Measurements from ENCODE around the gene XYLT1. TPM values are rescaled to one million over a fixed set of nuclear protein-coding genes. Genes with fewer than 3 reads are reported as not detected.

Gene XYLT1
- total and polyA plus RNA-seq, 2 of the 13 experiments (the other 11 are each of a cell fraction or from before 2014, with no cell fraction given) = not detected

GRCh38 chr16:17437981-17438380 lies 32.8 kb downstream of the XYLT1 start:
- H3K4me3 ChIP-seq (replicated peaks in 1 of 3; ENCODE audit: insufficient read depth in 1 of 3, low read depth in 2 of 3, low read length in 3 of 3) = no peak overlapping the region
- H3K9ac ChIP-seq (ENCODE audit: insufficient read depth, low read depth, low read length) = no peak overlapping the region
- in situ Hi-C loops (cut with HindIII; ENCODE audit: extremely low pct_ligation_motif_present, low pct_unique_long_range_greater_than_20kb) = no loop called here
- CTCF ChIA-PET (ENCODE audit: low intra/inter-chr PET ratio, low total read pairs) = no interaction called here
- WGBS (ENCODE audit: low lambda C conversion rate) = 61% methylated on average over 5 of the region's 5 CpGs
- H3K27me3 ChIP-seq (ENCODE audit: control insufficient read depth in 1 of 2, insufficient read depth in 2 of 2, low read length in 2 of 2) = peaks cover 0 to 21% of the 10 kb centered on the region in 2 experiments; a peak in 2 of 5 replicates
- ATAC-seq (no peak), DNase-seq (ENCODE audit: low spot score) (no peak), FAIRE-seq (no peak)
- H2AFZ ChIP-seq (ENCODE audit: low read length) = no peak overlapping the region
- H3K4me2 ChIP-seq (ENCODE audit: low read depth, low read length) = no peak overlapping the region
- no peak overlapping the region for H3K27ac ChIP-seq (ENCODE audit: extremely low read length, insufficient read depth, low read length)
- POLR2A ChIA-PET = no interaction called here
- BruUV-seq (replicated peaks) = no TSS peak
- H3K9me3 ChIP-seq (ENCODE audit: low read length) = no peaks in the 10 kb centered on the region
- no peaks in the 10 kb centered on the region for H4K20me1 ChIP-seq (ENCODE audit: insufficient read depth, low read length)
- H3K4me1 ChIP-seq (ENCODE audit: insufficient read depth, low read length) = no peaks in the 10 kb centered on the region
- no peaks in the 10 kb centered on the region for H3K36me3 ChIP-seq (replicated peaks in 1 of 2; ENCODE audit: control insufficient read depth in 1 of 2, insufficient read depth in 2 of 2, low read length in 2 of 2)
- H3K79me2 ChIP-seq (ENCODE audit: insufficient read depth, low read length) = no peaks in the 10 kb centered on the region
- intact Hi-C loops (cut with micrococcal nuclease; ENCODE audit: unreplicated experiment) = no loop called here
- no peak for TF ChIP-seq MYC (CRISPR knock-in tag; IDR thresholded peaks at IDR 0.05; ENCODE audit: borderline replicate concordance)
- no peak for TF ChIP-seq RBAK (CRISPR knock-in tag; IDR thresholded peaks at IDR 0.05)
- no peak for TF ChIP-seq NR2F2 (IDR thresholded peaks at IDR 0.05; ENCODE audit: borderline replicate concordance, low read depth)
- TF ChIP-seq ZNF558 (CRISPR knock-in tag; IDR thresholded peaks at IDR 0.05; ENCODE audit: borderline replicate concordance) = no peak
- no peak for TF ChIP-seq ZNF609 (CRISPR knock-in tag; IDR thresholded peaks at IDR 0.05; ENCODE audit: borderline replicate concordance)
- no peak for TF ChIP-seq ZNF576 (CRISPR knock-in tag; IDR thresholded peaks at IDR 0.05)
- TF ChIP-seq TEF (CRISPR knock-in tag; IDR thresholded peaks at IDR 0.05) = no peak
- no peak for TF ChIP-seq KDM4B (CRISPR knock-in tag; IDR thresholded peaks at IDR 0.05)
- TF ChIP-seq ZKSCAN8 (CRISPR knock-in tag; IDR thresholded peaks at IDR 0.05; ENCODE audit: borderline replicate concordance) = no peak
- no peak for TF ChIP-seq TBP (CRISPR knock-in tag; IDR thresholded peaks at IDR 0.05)
- TF ChIP-seq FIP1L1 (IDR thresholded peaks at IDR 0.05; ENCODE audit: borderline replicate concordance, insufficient read depth, low read depth, low read length) = no peak
- TF ChIP-seq JUN (CRISPR knock-in tag; IDR thresholded peaks at IDR 0.05) = no peak
- no peak for TF ChIP-seq BRF2 (CRISPR knock-in tag; IDR thresholded peaks at IDR 0.05)
- no peak for TF ChIP-seq CREB3 (CRISPR knock-in tag; IDR thresholded peaks at IDR 0.05)

Data from HepG2 (cell line).